ENCODE measurements around the gene BRD8. TPM values are rescaled to one million over a fixed set of nuclear protein-coding genes. Genes with fewer than 3 reads are reported as not detected.

Gene BRD8
- total RNA-seq, 1 donor, result 51.0 TPM

GRCh38 chr5:138140268-138140667 lies 38.2 kb downstream of the BRD8 start:
- H3K36me3 ChIP-seq (ENCODE audit: insufficient read depth, low read length), result no peaks in the 10 kb centered on the region
- H3K4me2 ChIP-seq (ENCODE audit: insufficient read depth, low read length), result no peak overlapping the region
- no peaks in the 10 kb centered on the region for H3K4me1 ChIP-seq (ENCODE audit: insufficient read depth, low read length)
- no peaks in the 10 kb centered on the region for H3K79me2 ChIP-seq (ENCODE audit: insufficient read depth, low read length)
- no peaks in the 10 kb centered on the region for H4K20me1 ChIP-seq (ENCODE audit: insufficient read depth, low read length)
- H2AFZ ChIP-seq (ENCODE audit: low read length), result peak overlapping the region; percentile 41
- no peak for DNase-seq (ENCODE audit: insufficient read length, low spot score, missing footprints)
- no peaks in the 10 kb centered on the region for H3K9me3 ChIP-seq (ENCODE audit: low read depth, low read length)
- TF ChIP-seq, protein P1, sequence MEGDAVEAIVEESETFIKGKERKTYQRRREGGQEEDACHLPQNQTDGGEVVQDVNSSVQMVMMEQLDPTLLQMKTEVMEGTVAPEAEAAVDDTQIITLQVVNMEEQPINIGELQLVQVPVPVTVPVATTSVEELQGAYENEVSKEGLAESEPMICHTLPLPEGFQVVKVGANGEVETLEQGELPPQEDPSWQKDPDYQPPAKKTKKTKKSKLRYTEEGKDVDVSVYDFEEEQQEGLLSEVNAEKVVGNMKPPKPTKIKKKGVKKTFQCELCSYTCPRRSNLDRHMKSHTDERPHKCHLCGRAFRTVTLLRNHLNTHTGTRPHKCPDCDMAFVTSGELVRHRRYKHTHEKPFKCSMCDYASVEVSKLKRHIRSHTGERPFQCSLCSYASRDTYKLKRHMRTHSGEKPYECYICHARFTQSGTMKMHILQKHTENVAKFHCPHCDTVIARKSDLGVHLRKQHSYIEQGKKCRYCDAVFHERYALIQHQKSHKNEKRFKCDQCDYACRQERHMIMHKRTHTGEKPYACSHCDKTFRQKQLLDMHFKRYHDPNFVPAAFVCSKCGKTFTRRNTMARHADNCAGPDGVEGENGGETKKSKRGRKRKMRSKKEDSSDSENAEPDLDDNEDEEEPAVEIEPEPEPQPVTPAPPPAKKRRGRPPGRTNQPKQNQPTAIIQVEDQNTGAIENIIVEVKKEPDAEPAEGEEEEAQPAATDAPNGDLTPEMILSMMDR (IDR thresholded peaks at IDR 0.05; ENCODE audit: extremely low read depth, low read depth, low read length), result no peak
- H3K27ac ChIP-seq (ENCODE audit: low read depth, low read length), result no peak overlapping the region
- no peaks in the 10 kb centered on the region for H3K27me3 ChIP-seq (ENCODE audit: insufficient read depth, low read length)
- no peak overlapping the region for H3K4me3 ChIP-seq (ENCODE audit: insufficient read depth, low read length)

DNA sequence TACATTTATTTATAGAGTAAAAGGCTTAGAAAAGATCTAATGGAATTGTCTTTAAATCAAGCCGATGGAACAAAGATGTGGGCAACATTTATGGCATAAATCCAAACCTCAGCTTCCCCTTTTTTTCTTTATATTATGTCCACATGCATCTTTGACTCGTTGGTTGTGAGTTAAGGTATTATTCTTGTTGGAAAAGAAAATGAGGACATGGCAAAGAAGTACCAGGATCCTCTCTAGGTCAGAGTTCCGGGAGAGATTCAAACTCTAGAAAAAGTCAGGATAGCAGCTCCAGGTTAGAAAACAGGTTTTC lies 38.7 kb downstream of the BRD8 start:
- no peaks in the 10 kb centered on the region for H3K9me3 ChIP-seq (ENCODE audit: low read depth, low read length)
- H2AFZ ChIP-seq (ENCODE audit: low read length), result peak overlapping the region; percentile 98
- no peak for DNase-seq (ENCODE audit: insufficient read length, low spot score, missing footprints)
- H3K36me3 ChIP-seq (ENCODE audit: insufficient read depth, low read length), result no peaks in the 10 kb centered on the region
- no peaks in the 10 kb centered on the region for H3K27me3 ChIP-seq (ENCODE audit: insufficient read depth, low read length)
- H4K20me1 ChIP-seq (ENCODE audit: insufficient read depth, low read length), result no peaks in the 10 kb centered on the region
- TF ChIP-seq, protein P1 (IDR thresholded peaks at IDR 0.05; ENCODE audit: extremely low read depth, low read depth, low read length), result no peak
- peak overlapping the region; percentile 81 for H3K4me3 ChIP-seq (ENCODE audit: insufficient read depth, low read length)
- no peaks in the 10 kb centered on the region for H3K79me2 ChIP-seq (ENCODE audit: insufficient read depth, low read length)
- H3K27ac ChIP-seq (ENCODE audit: low read depth, low read length), result no peak overlapping the region
- H3K4me2 ChIP-seq (ENCODE audit: insufficient read depth, low read length), result peak overlapping the region; percentile 79
- no peaks in the 10 kb centered on the region for H3K4me1 ChIP-seq (ENCODE audit: insufficient read depth, low read length)

- Histone ChIP-seq H3K9me3 (ENCODE audit: low read depth, low read length) (no peaks in the 10 kb centered on the region), H3K36me3 (ENCODE audit: insufficient read depth, low read length) (no peaks in the 10 kb centered on the region), H2AFZ (ENCODE audit: low read length) (peak within 1 kb of the TSS; percentile 98), H3K27ac (ENCODE audit: low read depth, low read length) (no peak within 1 kb of the TSS), H3K4me2 (ENCODE audit: insufficient read depth, low read length) (peak within 1 kb of the TSS; percentile 79), H3K4me1 (ENCODE audit: insufficient read depth, low read length) (no peaks in the 10 kb centered on the region), H3K4me3 (ENCODE audit: insufficient read depth, low read length) (peak within 1 kb of the TSS; percentile 81), H3K27me3 (ENCODE audit: insufficient read depth, low read length) (no peaks in the 10 kb centered on the region), H3K79me2 (ENCODE audit: insufficient read depth, low read length) (no peaks in the 10 kb centered on the region), H4K20me1 (ENCODE audit: insufficient read depth, low read length) (no peaks in the 10 kb centered on the region)
- peak; percentile 90 for DNase-seq (ENCODE audit: insufficient read length, low spot score, missing footprints)
- TF ChIP-seq, protein P1 (IDR thresholded peaks at IDR 0.05; ENCODE audit: extremely low read depth, low read depth, low read length), result no peak
Measured at GRCh38 chr5:138138949-138139780, 39.3 kb downstream of the BRD8 start, which contains the start of gene NME5. Gene NME5 (minus strand): TSS chr5:138139428. CDS start chr5:138138780, 648 bp downstream.

- Histone ChIP-seq H3K4me3 (ENCODE audit: insufficient read depth, low read length) (no peak overlapping the region), H3K27ac (ENCODE audit: low read depth, low read length) (no peak overlapping the region), H3K9me3 (ENCODE audit: low read depth, low read length) (no peaks in the 10 kb centered on the region), H3K4me2 (ENCODE audit: insufficient read depth, low read length) (peak overlapping the region; percentile 65), H4K20me1 (ENCODE audit: insufficient read depth, low read length) (no peaks in the 10 kb centered on the region), H3K4me1 (ENCODE audit: insufficient read depth, low read length) (no peaks in the 10 kb centered on the region), H3K27me3 (ENCODE audit: insufficient read depth, low read length) (no peaks in the 10 kb centered on the region), H3K36me3 (ENCODE audit: insufficient read depth, low read length) (no peaks in the 10 kb centered on the region), H3K79me2 (ENCODE audit: insufficient read depth, low read length) (no peaks in the 10 kb centered on the region), H2AFZ (ENCODE audit: low read length) (no peak overlapping the region)
- TF ChIP-seq, protein P1 (IDR thresholded peaks at IDR 0.05; ENCODE audit: extremely low read depth, low read depth, low read length), result no peak
- DNase-seq (ENCODE audit: insufficient read length, low spot score, missing footprints), result no peak
Measured at GRCh38 chr5:138132543-138132942, 45.9 kb downstream of the BRD8 start.
